ENCODE results near the gene TTYH3. TPM values are rescaled to one million over a fixed set of nuclear protein-coding genes. Genes with fewer than 3 reads are reported as not detected.

TTYH3 gene
- total and polyA plus RNA-seq, 9 of the 15 experiments (the other 6 are each of a cell fraction or from before 2014, with no cell fraction given) = 0.01 to 5.5 (median 1.1) TPM

- TF ChIP-seq ARHGAP35 (IDR thresholded peaks at IDR 0.05; ENCODE audit: partially characterized antibody) (no peak), ERF (CRISPR knock-in tag; IDR thresholded peaks at IDR 0.05) (no peak), RCOR1 (IDR thresholded peaks at IDR 0.05; ENCODE audit: borderline replicate concordance in 1 of 2, low read depth in 2 of 2, low read length in 2 of 2) (peak in 1 of 2 experiments; percentile 56; a peak in 2 of 4 replicates), RB1 (IDR thresholded peaks at IDR 0.05; ENCODE audit: low read depth) (peak; percentile 90), ETV5 (CRISPR knock-in tag; IDR thresholded peaks at IDR 0.05; ENCODE audit: low read depth) (no peak), ETV1 (tag; conservative IDR thresholded peaks at IDR 0.05; ENCODE audit: low read depth) (0 out of 2 replicates have a peak, but pooled peaks have one; percentile 19), TEAD1 (CRISPR knock-in tag; IDR thresholded peaks at IDR 0.05) (no peak), SREBF2 (CRISPR knock-in tag; IDR thresholded peaks at IDR 0.05) (no peak), ZNF354B (CRISPR knock-in tag; IDR thresholded peaks at IDR 0.05) (no peak), IFI16 (CRISPR knock-in tag; IDR thresholded peaks at IDR 0.05) (no peak), NCOA4 (IDR thresholded peaks at IDR 0.05; ENCODE audit: partially characterized antibody) (no peak), NONO (IDR thresholded peaks at IDR 0.05; ENCODE audit: low read depth in 2 of 2, low read length in 1 of 2) (no peak), ZFPM2 (CRISPR knock-in tag; IDR thresholded peaks at IDR 0.05) (0 out of 2 replicates have a peak, but pooled peaks have one; percentile 22), SMC3 (conservative IDR thresholded peaks at IDR 0.05; ENCODE audit: insufficient read depth, low read depth, low read length) (peak; percentile 95), NCOA2 (IDR thresholded peaks at IDR 0.05; ENCODE audit: partially characterized antibody in 2 of 2) (no peak), ZNF124 (CRISPR knock-in tag; IDR thresholded peaks at IDR 0.05) (no peak), ZNF77 (CRISPR knock-in tag; IDR thresholded peaks at IDR 0.05) (no peak), GABPB1 (CRISPR knock-in tag; IDR thresholded peaks at IDR 0.05) (peak; percentile 58)
- TF ChIP-seq, protein P1, sequence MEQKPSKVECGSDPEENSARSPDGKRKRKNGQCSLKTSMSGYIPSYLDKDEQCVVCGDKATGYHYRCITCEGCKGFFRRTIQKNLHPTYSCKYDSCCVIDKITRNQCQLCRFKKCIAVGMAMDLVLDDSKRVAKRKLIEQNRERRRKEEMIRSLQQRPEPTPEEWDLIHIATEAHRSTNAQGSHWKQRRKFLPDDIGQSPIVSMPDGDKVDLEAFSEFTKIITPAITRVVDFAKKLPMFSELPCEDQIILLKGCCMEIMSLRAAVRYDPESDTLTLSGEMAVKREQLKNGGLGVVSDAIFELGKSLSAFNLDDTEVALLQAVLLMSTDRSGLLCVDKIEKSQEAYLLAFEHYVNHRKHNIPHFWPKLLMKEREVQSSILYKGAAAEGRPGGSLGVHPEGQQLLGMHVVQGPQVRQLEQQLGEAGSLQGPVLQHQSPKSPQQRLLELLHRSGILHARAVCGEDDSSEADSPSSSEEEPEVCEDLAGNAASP (IDR thresholded peaks at IDR 0.05) = no peak
- TF ChIP-seq, protein P2, sequence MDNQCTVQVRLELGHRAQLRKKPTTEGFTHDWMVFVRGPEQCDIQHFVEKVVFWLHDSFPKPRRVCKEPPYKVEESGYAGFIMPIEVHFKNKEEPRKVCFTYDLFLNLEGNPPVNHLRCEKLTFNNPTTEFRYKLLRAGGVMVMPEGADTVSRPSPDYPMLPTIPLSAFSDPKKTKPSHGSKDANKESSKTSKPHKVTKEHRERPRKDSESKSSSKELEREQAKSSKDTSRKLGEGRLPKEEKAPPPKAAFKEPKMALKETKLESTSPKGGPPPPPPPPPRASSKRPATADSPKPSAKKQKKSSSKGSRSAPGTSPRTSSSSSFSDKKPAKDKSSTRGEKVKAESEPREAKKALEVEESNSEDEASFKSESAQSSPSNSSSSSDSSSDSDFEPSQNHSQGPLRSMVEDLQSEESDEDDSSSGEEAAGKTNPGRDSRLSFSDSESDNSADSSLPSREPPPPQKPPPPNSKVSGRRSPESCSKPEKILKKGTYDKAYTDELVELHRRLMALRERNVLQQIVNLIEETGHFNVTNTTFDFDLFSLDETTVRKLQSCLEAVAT (IDR thresholded peaks at IDR 0.05) = no peak
- TF ChIP-seq, protein P3, sequence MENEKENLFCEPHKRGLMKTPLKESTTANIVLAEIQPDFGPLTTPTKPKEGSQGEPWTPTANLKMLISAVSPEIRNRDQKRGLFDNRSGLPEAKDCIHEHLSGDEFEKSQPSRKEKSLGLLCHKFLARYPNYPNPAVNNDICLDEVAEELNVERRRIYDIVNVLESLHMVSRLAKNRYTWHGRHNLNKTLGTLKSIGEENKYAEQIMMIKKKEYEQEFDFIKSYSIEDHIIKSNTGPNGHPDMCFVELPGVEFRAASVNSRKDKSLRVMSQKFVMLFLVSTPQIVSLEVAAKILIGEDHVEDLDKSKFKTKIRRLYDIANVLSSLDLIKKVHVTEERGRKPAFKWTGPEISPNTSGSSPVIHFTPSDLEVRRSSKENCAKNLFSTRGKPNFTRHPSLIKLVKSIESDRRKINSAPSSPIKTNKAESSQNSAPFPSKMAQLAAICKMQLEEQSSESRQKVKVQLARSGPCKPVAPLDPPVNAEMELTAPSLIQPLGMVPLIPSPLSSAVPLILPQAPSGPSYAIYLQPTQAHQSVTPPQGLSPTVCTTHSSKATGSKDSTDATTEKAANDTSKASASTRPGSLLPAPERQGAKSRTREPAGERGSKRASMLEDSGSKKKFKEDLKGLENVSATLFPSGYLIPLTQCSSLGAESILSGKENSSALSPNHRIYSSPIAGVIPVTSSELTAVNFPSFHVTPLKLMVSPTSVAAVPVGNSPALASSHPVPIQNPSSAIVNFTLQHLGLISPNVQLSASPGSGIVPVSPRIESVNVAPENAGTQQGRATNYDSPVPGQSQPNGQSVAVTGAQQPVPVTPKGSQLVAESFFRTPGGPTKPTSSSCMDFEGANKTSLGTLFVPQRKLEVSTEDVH (IDR thresholded peaks at IDR 0.05; ENCODE audit: low read depth, partially characterized antibody) = no peak
- TF ChIP-seq, protein P4, sequence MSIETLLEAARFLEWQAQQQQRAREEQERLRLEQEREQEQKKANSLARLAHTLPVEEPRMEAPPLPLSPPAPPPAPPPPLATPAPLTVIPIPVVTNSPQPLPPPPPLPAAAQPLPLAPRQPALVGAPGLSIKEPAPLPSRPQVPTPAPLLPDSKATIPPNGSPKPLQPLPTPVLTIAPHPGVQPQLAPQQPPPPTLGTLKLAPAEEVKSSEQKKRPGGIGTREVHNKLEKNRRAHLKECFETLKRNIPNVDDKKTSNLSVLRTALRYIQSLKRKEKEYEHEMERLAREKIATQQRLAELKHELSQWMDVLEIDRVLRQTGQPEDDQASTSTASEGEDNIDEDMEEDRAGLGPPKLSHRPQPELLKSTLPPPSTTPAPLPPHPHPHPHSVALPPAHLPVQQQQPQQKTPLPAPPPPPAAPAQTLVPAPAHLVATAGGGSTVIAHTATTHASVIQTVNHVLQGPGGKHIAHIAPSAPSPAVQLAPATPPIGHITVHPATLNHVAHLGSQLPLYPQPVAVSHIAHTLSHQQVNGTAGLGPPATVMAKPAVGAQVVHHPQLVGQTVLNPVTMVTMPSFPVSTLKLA (conservative IDR thresholded peaks at IDR 0.05) = no peak
Observed at GRCh38 chr7:2709553-2710285, 77.9 kb downstream of the TTYH3 start (continued).
